ENCODE measurements around the gene LIPC. TPM values are rescaled to one million over a fixed set of nuclear protein-coding genes. Genes with fewer than 3 reads are reported as not detected.

The LIPC gene
- total RNA-seq, 4 donors from 2014 or later, result 0.48 to 8.2 (median 2.6) TPM; not detected in 1

GRCh38 chr15:58453931-58454793 lies 22.4 kb downstream of the LIPC start:
- no peak for DNase-seq
- in situ Hi-C loops (cut with MboI; ENCODE audit: low pct_ligation_motif_present in 1 of 4, low pct_unique_long_range_greater_than_20kb in 1 of 4, low sequenced_read_pairs in 3 of 4), result no loop called here
- Histone ChIP-seq H3K27me3 (no peaks in the 10 kb centered on the region), H3K4me3 (no peak overlapping the region), H3K9me3 (no peaks in the 10 kb centered on the region), H3K36me3 (no peaks in the 10 kb centered on the region), H3K4me1 (peaks cover 0 to 17% (median 12%) of the 10 kb centered on the region in 4 donors), H3K27ac (no peak overlapping the region)
- no peak for TF ChIP-seq POLR2A (IDR thresholded peaks at IDR 0.05)
- no peak for TF ChIP-seq EP300 (IDR thresholded peaks at IDR 0.05; ENCODE audit: low read depth)
- TF ChIP-seq, protein P1, sequence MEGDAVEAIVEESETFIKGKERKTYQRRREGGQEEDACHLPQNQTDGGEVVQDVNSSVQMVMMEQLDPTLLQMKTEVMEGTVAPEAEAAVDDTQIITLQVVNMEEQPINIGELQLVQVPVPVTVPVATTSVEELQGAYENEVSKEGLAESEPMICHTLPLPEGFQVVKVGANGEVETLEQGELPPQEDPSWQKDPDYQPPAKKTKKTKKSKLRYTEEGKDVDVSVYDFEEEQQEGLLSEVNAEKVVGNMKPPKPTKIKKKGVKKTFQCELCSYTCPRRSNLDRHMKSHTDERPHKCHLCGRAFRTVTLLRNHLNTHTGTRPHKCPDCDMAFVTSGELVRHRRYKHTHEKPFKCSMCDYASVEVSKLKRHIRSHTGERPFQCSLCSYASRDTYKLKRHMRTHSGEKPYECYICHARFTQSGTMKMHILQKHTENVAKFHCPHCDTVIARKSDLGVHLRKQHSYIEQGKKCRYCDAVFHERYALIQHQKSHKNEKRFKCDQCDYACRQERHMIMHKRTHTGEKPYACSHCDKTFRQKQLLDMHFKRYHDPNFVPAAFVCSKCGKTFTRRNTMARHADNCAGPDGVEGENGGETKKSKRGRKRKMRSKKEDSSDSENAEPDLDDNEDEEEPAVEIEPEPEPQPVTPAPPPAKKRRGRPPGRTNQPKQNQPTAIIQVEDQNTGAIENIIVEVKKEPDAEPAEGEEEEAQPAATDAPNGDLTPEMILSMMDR (IDR thresholded peaks at IDR 0.05), result no peak
- no peak for TF ChIP-seq POLR2AphosphoS5 (IDR thresholded peaks at IDR 0.05)
- 78 to 80% methylated on average over 4 to 5 of the region's 5 CpGs for WGBS, 2 donors (ENCODE audit: low coverage in 1 of 2)
- intact Hi-C loops (cut with DNase I; ENCODE audit: low total_unique reads), result no loop called here

- Histone ChIP-seq H3K27me3 (no peaks in the 10 kb centered on the region), H3K9me3 (no peaks in the 10 kb centered on the region), H3K4me3 (no peak overlapping the region), H3K27ac (no peak overlapping the region), H3K36me3 (no peaks in the 10 kb centered on the region), H3K4me1 (peaks cover 7 to 25% (median 20%) of the 10 kb centered on the region in 4 donors)
- WGBS, 2 donors (ENCODE audit: low coverage in 1 of 2), result 87 to 91% methylated on average over 3 of the region's 3 CpGs
- no peak for DNase-seq
- intact Hi-C loops (cut with DNase I; ENCODE audit: low total_unique reads), result no loop called here
- in situ Hi-C loops (cut with MboI; ENCODE audit: low pct_ligation_motif_present in 1 of 4, low pct_unique_long_range_greater_than_20kb in 1 of 4, low sequenced_read_pairs in 3 of 4), result no loop called here
- no peak for TF ChIP-seq POLR2A (IDR thresholded peaks at IDR 0.05)
- no peak for TF ChIP-seq POLR2AphosphoS5 (IDR thresholded peaks at IDR 0.05)
- TF ChIP-seq EP300 (IDR thresholded peaks at IDR 0.05; ENCODE audit: low read depth), result no peak
- TF ChIP-seq, protein P1 (IDR thresholded peaks at IDR 0.05), result no peak
Observed at GRCh38 chr15:58454950-58455401, 23.2 kb downstream of the LIPC start.

GRCh38 chr15:58457466-58457965 lies 25.7 kb downstream of the LIPC start:
- no peaks in the 10 kb centered on the region for H3K27me3 ChIP-seq

DNA sequence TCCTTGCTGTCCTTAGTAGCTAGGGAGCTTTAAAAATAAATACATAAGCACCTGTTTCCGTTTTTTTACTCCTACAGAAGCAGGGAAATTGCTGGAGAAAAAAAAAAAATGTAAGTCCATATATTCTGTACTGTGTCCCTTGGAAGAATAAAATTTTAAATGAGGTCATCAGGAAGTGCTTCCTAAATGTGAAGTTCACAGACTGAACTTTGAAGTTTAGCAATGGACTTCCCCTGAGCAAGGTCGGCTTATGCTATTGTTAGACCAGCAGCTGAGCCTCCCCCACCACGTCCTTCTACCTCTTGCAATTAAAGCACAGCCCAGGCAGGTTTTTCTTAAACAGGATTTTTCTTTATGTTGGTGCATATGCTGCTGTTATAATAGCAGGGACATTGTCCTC lies 26.3 kb downstream of the LIPC start:
- in situ Hi-C loops (cut with MboI; ENCODE audit: low pct_ligation_motif_present in 1 of 4, low pct_unique_long_range_greater_than_20kb in 1 of 4, low sequenced_read_pairs in 3 of 4), result no loop called here
- H3K4me3 ChIP-seq, result no peak overlapping the region
- TF ChIP-seq EP300 (IDR thresholded peaks at IDR 0.05; ENCODE audit: low read depth), result no peak
- TF ChIP-seq, protein P1 (IDR thresholded peaks at IDR 0.05), result no peak
- no peak for TF ChIP-seq POLR2AphosphoS5 (IDR thresholded peaks at IDR 0.05)
- H3K27ac ChIP-seq, result peak overlapping the region; percentile 21 to 66 (median 65)
- no peaks in the 10 kb centered on the region for H3K36me3 ChIP-seq
- no peak for DNase-seq
- H3K27me3 ChIP-seq, result no peaks in the 10 kb centered on the region
- H3K4me1 ChIP-seq, result peaks cover 8 to 52% (median 32%) of the 10 kb centered on the region in 4 donors
- H3K9me3 ChIP-seq, result no peaks in the 10 kb centered on the region
- WGBS, 2 donors (ENCODE audit: low coverage in 1 of 2), result 21 to 28% methylated on average over 3 of the region's 3 CpGs
- intact Hi-C loops (cut with DNase I; ENCODE audit: low total_unique reads), result no loop called here

More at GRCh38 chr15:58457466-58457965, 25.7 kb downstream of the LIPC start:
- Histone ChIP-seq H3K36me3 (no peaks in the 10 kb centered on the region), H3K4me3 (no peak overlapping the region), H3K4me1 (peaks cover 8 to 48% (median 31%) of the 10 kb centered on the region in 4 donors), H3K9me3 (no peaks in the 10 kb centered on the region), H3K27ac (peak overlapping the region; percentile 21 to 66 (median 65))
- intact Hi-C loops (cut with DNase I; ENCODE audit: low total_unique reads), result no loop called here
- TF ChIP-seq, protein P1 (IDR thresholded peaks at IDR 0.05), result no peak
- TF ChIP-seq EP300 (IDR thresholded peaks at IDR 0.05; ENCODE audit: low read depth) (no peak), POLR2AphosphoS5 (IDR thresholded peaks at IDR 0.05) (no peak), POLR2A (IDR thresholded peaks at IDR 0.05) (no peak)
- 49 to 56% methylated on average over 5 to 7 of the region's 7 CpGs for WGBS, 2 donors (ENCODE audit: low coverage in 1 of 2)
- DNase-seq, result no peak
- in situ Hi-C loops (cut with MboI; ENCODE audit: low pct_ligation_motif_present in 1 of 4, low pct_unique_long_range_greater_than_20kb in 1 of 4, low sequenced_read_pairs in 3 of 4), result no loop called here
